Inflammatory macrophage treated with lipopolysaccharide for 4 hours (primary cell): ENCODE data around the gene CFAP77.

ENCODE experiments used
- DNase-seq: peaks from one replicate; pipeline ENCODE4 v3.0.0-alpha.2; 2020

Gene CFAP77

DNA sequence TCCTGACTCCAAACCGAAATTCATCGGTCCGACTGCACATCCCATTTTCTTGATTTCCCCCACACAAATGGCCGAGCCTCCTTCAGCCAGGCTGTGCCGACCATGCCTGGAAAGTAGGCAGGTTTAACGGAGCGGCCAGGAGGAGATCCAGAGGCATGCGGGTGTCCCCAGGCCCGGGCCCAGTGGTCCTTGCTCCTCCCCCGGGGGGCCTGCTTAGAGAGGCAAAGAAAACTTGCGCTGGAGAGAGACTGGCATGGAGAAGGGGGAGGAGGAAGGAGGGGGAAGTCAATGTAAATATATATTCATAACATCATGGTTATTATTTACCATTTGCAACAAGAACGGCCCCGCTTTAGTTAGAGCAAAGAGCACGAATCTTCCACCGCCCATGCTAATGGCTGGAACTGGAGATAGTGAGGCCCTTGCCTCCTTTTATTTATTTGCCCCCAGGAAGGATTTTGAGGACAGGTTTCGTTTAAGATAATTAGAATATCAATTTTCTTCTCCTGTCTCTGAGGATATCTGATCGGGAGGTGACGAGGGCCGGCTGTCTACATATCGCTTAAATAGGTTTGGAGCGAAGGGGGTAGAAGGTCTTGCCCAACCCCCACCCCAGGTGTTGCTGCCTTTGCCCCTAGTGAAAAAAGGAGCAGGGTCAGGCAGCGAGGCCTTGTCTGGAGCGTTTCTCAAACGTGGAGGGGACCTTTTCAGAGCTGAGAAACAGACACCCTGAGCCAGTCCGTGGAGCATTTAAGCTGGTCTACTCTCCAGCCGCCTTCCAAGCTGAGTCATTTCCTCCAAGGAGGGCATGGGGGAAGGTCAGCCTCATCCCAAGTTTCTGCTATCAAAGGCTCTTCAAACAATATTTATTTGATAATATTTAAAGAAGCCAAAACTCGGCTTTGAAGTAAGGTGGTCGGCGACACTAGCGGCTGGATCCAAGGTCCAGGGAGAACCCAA lies 174.9 kb downstream of the CFAP77 start:
- no peak for DNase-seq

DNA sequence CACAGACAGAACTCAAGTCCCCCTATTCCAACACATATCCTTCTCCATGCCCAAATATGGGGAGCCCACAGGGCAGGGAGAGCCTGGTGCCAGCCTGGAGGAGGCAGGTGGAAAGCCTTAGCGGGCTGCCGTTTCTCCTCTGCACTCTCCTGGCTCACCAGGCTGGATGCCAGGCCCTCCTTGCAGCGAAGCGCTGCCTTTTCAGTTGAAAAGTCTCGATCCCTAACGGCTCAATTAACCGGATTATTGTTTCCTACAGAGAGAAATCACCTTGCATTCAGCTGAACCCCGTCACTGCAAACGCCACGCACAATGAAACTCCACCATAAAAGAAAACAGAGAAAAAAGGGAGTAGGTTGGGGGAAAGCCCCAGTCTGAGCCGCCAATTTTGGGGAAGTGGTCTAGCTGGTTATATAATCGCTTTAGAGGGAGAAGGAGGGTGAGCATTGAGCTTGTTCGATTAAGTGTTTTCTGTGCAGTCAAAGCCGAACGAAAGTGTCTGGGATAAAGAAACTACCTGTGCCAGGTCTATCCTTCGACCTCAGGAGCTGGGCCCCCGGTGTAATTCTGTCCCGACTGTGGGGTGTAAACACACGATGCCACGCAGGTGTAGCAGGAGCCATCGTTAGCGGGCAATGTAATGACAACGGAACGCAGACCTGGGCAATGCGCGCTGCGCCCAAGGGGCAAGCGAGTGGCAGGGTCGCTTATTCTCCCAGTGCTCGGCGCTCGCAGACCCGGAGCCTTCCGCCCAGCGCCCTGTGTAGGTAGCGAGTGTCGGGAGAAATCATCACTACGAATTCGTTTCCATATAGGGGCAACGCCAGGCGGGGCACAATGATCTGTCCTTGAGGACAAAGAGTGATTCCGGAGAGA lies 176.2 kb downstream of the CFAP77 start:
- DNase-seq, result peak; percentile 20

DNA sequence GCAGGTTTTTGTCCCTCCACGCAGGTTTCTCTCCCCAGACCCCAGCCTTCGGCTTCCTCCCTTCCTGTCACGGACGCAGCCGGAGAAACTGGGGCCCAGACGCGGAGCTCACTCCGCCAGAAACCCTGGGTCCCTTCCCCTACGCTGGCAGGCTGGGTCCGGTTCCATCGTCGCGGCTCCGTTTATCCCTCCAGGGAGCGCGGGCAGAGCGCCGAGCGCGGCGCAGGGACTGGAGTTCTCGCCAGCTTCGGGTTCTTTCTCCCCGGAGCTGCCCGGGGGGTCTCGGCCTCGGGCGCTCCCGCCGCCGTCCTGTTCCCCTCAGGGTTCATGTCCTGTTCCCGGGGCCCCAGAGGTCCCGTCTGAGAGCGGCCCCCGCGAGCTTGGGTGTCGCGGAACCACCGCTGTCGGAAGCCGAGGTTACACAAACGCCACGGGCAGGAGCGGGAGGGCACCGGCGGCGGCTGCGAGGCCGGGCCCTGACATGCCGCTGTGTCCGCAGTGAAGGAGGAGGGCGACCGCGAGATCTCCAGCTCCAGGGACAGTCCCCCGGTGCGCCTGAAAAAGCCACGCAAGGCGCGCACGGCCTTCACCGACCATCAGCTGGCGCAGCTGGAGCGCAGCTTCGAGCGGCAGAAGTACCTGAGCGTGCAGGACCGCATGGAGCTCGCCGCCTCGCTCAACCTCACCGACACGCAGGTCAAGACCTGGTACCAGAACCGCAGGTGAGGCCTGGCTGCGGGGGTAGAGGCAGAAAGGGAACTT lies 177.0 kb downstream of the CFAP77 start:
- no peak for DNase-seq

DNA sequence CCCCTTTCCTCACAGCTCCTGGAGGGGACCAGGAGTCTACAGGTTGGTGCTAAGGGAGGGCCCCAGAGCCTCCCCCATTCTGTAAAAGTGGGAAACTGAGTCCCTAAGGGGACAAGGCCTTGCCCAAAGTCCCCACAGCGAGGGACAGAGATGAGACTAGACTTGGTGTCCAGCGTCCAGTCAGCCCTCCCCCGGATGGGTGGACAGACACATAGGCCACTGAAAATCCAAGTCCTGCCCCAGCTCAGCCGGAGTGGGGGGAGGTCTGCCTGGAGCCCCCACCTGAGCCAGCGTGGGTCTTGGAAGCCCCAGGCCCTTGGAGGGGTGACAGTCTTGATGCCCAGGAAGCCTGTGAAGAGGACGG lies 177.6 kb downstream of the CFAP77 start:
- DNase-seq, result no peak

DNA sequence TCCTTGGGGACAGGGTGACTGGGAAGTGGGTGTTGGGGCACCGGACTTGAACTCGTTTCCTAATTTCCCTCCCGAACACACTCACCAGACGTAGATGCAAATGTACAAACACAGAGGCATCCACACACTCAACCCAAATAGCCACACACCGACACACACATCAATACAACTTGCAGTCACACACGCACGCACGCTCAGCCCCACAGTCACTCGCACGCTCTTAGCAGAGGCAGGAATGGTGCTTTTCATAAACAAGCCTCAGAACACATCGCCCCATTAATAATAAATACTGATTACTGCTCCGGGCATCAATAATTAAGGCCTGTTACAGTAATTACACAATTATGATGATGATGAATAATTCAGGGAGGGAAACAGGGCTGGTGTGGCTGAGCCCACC lies 178.1 kb downstream of the CFAP77 start:
- DNase-seq, result no peak

DNA sequence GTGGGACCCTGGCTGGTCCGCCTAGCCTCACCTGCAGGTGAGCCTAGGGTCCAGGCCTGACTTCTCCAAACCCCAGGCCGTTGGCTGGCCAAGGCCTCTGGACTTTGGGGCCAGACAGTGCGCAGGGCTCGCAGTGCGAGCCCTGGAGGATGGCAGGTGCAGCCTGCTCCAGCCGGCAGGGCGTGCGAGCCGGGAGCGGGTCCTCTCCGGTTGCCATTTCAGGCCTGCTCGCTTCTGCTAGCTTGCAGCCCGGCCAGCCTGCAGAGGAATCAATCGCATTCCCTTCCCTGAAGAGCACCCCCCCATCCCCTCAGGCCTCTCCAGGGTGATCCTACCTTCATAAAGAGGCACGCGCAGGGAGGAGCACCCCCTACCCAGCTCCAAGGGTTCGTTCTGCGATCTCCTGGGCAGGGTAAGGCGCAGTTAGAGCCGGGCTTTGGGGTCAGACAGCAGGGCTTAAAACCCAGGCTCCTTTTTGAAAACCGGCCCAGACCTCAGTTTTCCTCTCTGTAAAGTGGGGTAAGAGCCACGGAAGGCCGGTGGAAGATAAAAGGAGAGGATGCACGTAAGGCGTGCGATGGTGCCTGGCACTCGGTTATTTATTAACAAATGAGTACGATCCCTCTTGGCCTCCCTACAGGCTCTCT lies 178.6 kb downstream of the CFAP77 start:
- no peak for DNase-seq

DNA sequence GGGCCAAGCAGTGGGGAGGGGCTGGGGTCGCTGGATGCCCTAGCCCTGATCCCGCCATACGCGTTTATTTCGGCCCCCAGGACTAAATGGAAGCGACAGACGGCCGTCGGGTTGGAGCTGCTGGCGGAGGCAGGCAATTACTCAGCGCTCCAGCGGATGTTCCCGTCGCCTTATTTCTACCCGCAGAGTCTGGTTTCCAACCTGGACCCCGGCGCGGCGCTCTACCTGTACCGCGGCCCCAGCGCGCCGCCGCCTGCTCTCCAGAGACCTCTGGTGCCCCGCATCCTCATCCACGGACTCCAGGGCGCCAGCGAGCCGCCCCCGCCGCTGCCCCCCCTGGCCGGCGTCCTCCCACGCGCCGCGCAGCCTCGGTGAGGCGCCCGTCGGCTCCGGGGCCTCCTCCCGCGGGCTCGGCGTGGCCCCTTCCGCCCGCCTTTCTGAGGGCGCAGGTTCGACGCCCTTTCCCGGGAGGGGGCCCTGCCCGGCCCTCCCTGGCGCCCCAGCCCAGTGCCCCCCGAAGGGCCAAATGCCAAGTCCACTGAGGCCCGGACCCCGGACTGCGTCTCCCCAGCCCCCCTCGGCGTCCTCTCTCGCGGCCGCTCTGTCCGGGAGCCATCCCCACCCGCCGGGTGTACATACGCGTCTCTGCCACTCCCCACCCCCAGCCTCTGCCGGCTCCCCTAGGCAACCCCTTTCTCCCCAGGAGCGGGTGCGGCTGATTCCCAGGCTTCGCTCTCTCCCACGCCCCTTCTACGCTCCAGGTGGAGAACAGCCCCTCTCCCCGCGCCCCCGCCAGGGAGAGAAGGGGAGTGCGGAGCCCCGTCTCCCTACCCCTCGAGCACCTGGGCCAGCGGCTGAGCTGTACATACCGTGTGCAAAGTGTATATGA lies 179.4 kb downstream of the CFAP77 start:
- no peak for DNase-seq

DNA sequence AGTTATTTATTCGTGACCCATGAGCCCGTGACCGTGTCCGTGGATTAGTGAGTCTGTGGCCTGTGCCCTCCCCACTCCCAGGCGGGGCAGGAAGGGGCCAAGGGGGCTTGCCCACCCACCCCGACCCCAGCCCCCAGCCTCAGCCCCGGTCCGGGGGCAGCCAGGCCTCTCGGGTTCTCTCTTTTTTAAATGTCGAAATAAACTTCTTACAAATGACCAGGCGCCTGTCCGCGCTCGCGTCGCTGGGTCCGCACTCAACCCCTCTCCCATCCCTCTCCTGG lies 180.0 kb downstream of the CFAP77 start:
- DNase-seq, result no peak

DNA sequence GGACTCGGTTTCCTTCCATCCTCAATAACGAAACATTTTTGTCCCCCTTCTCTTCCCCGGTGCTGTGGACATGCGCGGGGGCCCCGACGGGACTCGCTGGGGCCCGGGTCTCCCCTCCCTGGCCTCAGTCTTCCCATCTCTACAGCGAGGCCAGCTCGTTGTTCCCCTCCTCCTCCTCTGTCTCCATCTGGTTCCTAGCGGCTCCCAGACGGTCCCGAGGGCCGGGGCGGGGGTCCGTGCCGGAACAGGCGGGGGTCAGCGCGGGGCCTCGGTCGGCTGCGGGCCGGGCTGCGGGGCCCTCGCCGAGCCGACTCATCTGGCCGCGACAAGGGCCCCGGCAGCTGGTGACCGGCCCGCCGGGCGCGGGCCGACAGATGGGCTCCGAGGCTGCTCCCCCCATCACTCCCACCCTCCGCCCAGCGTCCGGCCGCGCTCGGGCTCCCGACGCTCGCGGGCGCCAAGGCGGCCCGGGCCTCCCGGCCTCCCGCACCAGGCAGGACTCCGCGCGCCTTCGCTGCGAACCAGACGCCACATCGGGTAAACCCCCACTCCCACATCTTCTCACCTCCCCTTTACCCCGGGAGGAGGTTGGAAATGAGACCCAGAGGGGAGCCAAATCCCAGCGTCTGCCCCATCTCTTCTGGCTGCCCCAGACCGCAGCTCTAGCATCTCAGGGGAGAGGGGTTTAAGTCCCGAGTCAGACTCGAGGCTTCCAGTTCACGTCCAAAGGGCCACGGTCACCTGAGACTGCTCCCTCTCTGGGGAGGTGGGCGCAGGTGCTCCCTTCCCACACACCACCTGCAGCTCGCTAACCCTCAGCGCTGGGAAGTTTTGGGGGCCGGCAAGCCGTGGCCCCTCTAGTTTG lies 180.5 kb downstream of the CFAP77 start:
- no peak for DNase-seq

DNA sequence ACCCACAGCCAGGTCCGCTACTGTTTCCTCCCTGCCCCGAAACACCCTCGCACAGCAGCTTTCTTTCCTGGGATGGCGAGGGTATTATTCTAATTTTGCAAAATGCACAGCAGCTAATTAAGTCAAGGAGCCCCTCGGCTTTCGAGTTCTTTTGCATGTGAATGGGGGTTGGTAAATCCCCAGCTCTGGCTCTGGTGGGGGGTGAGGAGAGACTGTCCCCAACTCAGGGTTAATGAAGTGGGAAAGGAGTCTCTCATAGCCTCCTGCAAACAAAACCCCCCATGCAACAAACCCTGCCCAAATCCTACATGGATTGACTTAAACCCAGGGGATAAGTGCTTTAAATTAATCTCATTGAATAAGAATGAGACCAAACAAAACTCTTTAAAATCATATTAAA lies 181.2 kb downstream of the CFAP77 start:
- no peak for DNase-seq

DNA sequence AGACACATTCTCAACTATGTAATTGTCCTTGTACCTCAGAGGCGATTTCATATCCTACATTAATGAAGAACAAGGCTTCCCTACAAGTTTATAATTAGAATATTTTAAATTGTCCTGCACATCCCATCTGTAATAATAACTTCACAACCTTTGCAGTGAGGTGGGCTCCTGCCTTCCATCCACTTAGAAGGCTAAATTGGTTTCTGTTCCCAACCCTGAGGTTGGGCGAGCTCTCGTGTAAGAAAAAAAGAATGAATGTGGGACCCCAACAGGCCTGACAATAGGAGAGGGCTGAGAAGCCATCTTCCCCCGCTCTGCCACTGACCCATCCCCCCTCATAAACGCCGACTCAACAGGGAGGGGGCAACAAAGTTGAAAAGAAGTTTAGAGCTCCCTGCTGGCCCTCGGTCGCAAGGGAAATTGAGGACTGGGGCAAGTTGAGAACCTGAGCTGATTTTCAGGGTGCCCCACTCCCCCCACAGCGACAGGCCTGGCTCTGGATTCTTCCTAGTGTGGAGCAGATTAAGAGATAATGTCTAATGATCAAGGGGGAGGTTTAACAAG lies 181.8 kb downstream of the CFAP77 start:
- no peak for DNase-seq

DNA sequence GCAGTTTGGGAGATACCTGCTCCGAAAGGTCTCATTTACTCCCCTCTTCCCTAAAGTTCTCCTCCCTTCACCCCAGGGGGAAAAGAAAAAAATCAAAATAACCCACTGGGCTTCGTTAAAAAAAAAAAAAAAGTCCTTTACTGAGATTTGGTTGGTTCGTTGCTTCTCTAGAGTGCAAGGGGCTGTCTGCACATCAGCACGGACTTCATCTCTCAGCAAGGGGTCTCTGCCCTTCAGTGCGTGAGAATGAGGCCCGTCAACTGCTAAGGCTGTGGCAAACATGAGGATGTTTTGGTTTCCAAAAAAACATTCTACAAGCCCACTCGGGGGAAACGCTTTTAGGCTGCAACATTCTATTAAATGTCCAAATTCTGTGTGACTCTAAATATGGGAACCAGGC lies 182.4 kb downstream of the CFAP77 start:
- no peak for DNase-seq

DNA sequence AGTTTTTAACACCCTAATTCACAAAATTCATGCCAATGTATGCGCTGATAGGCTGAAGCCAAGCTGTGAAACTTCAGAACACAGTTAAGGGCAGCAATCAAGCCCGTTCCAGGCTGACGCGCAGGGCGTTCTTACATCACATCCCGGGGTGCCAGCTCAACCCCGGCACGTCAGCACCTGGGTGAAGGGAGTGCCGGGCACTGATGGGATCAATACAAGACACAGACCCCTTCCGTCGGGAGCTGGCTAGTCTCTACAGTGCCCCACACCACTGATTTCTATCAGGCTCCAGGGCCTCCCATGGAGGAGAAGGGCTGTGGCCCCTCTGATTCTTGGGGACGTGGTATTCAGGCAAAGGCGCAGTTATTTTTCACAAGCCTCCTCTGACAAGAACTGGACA lies 184.4 kb downstream of the CFAP77 start:
- no peak for DNase-seq

DNA sequence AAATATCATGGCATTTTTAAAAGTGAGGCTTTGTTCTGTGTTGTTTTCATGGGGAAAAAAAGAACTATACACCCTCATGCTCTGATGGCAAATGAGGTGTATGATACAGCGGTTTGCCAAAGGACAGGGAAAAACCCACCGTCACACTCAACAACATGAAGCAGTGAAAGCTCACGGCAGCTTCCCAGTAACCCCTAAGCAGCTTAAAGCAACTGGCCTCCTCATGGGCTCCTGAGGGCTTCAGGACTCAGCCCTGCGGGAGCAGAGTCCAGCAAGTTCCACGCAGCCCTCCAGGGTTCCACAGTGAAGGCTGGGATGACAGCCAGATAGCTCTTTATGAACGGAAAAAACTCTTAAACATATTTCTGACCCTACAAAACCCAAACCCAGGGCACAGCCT lies 185.3 kb downstream of the CFAP77 start:
- DNase-seq, result no peak

DNA sequence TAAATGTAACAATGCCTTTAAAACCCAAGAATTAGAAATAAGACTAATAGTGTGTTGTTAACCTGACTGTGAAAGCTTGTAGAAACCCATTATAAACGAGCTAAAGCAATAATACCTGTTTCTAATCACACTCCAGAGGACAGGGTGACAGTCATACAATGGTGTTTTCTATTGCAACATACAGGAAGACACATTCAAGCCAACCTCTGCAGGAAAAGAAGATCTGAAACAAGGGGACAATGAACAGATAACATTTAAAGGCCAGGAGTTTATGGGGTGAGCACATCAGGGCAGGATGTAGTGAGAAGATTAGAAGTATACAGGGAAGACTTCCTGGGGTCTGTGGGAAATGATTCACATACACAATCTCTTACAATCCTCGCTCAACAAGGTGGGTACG lies 186.2 kb downstream of the CFAP77 start:
- DNase-seq, result no peak

DNA sequence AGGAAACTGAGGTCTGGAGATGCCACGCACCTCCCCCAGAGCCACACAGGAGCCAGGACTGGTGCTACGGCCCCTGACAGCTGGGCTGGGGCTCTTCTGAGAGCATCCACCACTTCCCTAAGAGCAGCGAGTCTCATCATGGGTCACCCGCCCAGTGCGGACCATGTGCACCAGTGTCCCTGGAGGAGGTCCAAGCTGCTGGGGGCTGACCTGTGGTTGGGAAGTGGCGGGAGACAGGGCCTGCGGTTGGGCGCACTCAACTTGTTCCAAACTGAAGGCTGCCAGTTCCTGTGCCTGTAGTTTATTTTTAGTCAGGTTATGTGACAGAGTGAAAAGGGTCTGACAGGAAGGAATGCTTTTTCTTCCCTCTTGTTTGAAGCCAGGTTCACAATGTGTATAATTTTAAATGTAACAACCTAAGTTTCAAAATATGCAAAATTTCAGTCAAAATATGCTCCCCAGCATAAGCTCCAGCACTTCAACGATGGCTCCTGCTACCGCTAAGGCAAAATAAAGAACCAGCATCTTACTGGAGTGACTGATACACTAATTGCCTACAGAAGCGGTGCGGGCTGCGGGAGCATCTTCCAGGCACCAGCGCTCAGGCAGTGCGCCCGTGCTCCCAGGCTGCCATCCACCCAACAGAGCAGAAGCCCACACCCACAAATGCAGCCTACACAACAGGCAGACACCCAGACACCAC lies 187.2 kb downstream of the CFAP77 start:
- DNase-seq, result no peak

DNA sequence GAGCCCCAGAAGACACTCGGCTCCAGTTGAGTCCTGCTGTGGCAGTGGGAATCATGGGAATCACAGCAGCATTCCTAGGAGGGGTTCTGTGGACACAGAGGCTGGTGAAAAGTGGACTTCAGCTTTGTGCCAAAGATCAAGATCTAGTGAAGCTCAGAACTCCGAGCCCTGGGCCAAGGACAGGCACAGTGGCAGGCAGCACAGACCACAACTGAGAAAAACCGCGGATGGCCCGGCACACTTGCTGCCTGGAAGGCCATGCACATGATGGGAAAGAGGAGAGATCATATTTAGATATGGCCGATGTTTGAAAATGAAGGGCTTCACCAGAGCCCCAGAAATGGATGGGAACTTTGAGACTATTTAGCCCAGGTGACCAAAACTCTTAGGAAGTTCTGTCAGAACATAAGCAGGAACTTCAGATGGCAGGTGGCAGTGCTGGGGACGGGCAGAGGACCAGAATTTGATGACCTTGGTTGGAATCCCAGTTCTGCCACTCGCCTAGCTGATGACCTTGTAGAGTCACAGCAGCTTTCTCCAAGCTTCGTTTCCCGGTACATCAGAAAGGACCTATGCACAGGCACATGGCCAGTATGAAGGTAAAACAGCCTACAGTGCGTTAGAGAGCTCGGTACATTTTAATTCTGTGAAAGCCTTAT lies 190.4 kb downstream of the CFAP77 start:
- DNase-seq, result no peak

DNA sequence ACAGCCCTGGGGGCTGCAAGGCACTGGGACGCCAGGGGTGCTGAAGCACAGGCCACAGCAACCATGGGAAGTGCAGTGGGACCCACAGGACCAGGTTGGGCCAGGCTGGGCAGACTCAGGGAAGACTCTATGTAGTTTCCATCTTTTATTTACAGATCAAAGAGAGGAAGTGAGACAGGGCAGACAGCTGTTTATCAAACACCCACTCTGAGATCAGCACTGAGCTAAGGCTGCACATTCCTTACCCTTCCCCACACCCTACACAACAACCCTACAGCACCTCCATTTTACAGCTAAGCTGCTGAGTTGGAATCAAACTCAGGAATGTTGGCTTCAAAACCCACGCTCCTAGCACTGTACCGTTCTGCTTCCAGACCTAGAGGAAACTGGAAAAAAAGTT lies 192.2 kb downstream of the CFAP77 start:
- no peak for DNase-seq

DNA sequence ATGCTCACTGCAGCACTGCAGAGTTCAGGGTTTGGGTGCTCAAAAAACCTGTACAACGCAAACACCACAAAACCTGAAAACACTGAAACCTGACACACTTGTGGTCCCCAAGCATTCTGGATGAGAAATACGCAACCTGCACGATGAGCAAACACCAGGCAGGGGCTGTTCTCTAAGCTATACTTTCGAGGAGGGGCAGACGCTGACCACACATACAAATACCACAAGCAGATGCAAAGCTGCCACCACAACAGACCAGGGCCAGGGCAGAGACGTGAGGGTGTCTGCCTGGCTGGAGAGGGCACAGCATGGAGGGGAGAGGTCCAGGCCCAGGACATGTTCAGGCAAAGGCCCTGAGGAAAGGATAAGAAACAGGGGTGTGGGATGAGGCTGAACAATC lies 195.4 kb downstream of the CFAP77 start:
- no peak for DNase-seq
